GM12875 (cell line): ENCODE results near the gene HSD17B12.
"Not testable (repeated sequence)": the region's sequence is repeated elsewhere in the genome, so short reads cannot be mapped to it uniquely, and the experiment has no call there.

ENCODE experiments used
- H3K4me3 ChIP-seq: one replicate; pipeline ENCODE4 v1.5.1; 2011; ENCODE audit warnings: low read depth, low read length, control low read depth
- CTCF ChIP-seq: IDR thresholded peaks from 2 replicates; pipeline ENCODE4 v1.5.1; 2011; ENCODE audit warnings: low read depth, mild to moderate bottlenecking, control low read depth, inconsistent platforms, low read length, moderate library complexity, borderline replicate concordance; ENCODE audit not compliant: insufficient read depth

Gene HSD17B12

GRCh38 chr11:43765194-43765593, 84.7 kb downstream of the HSD17B12 start:
- H3K4me3 ChIP-seq, result no peak overlapping the region
- no peak for TF ChIP-seq CTCF

GRCh38 chr11:43768654-43769053, 88.1 kb downstream of the HSD17B12 start:
- H3K4me3 ChIP-seq, result not testable (repeated sequence)

- no peak overlapping the region for H3K4me3 ChIP-seq
- no peak for TF ChIP-seq CTCF
Observed at GRCh38 chr11:43770173-43770572, 89.6 kb downstream of the HSD17B12 start.

GRCh38 chr11:43772733-43773132, 92.2 kb downstream of the HSD17B12 start:
- H3K4me3 ChIP-seq, result no peak overlapping the region
- TF ChIP-seq CTCF, result no peak

- no peak overlapping the region for H3K4me3 ChIP-seq
- TF ChIP-seq CTCF, result no peak
Observed at GRCh38 chr11:43774786-43775185, 94.2 kb downstream of the HSD17B12 start.

- no peak for TF ChIP-seq CTCF
- no peak overlapping the region for H3K4me3 ChIP-seq
Observed at GRCh38 chr11:43779306-43779705, 98.8 kb downstream of the HSD17B12 start.

GRCh38 chr11:43784301-43784700, 103.8 kb downstream of the HSD17B12 start:
- H3K4me3 ChIP-seq, result no peak overlapping the region

More at GRCh38 chr11:43784301-43784700, 103.8 kb downstream of the HSD17B12 start:
- TF ChIP-seq CTCF, result no peak
